Endothelial cell (in vitro differentiated cells): Measurements from ENCODE around the gene NOC4L. TPM values are rescaled to one million over a fixed set of nuclear protein-coding genes. Genes with fewer than 3 reads are reported as not detected.

ENCODE experiments used
- DNase-seq: peaks from one replicate; pipeline ENCODE4 v3.0.0; 2021; ENCODE audit warnings: low spot score
- H3K27ac Mint-ChIP-seq: one replicate; pipeline ENCODE4 v1.8.0; 2021; ENCODE audit warnings: mixed read lengths, inconsistent platforms; ENCODE audit not compliant: unreplicated experiment
- H3K27me3 Mint-ChIP-seq: one replicate; pipeline ENCODE4 v1.8.0; 2021; ENCODE audit warnings: mild to moderate bottlenecking, moderate library complexity, mixed read lengths, inconsistent platforms; ENCODE audit not compliant: unreplicated experiment
- H3K36me3 Mint-ChIP-seq: one replicate; pipeline ENCODE4 v1.8.0; 2021; ENCODE audit warnings: mild to moderate bottlenecking, low read depth, mixed read lengths, inconsistent platforms; ENCODE audit not compliant: unreplicated experiment
- H3K4me1 Mint-ChIP-seq: one replicate; pipeline ENCODE4 v1.8.0; 2021; ENCODE audit warnings: mild to moderate bottlenecking, mixed read lengths, inconsistent platforms; ENCODE audit not compliant: unreplicated experiment
- H3K4me3 Mint-ChIP-seq: one replicate; pipeline ENCODE4 v1.8.0; 2021; ENCODE audit warnings: mild to moderate bottlenecking, mixed read lengths, inconsistent platforms; ENCODE audit not compliant: unreplicated experiment
- H3K9me3 Mint-ChIP-seq: one replicate; pipeline ENCODE4 v1.8.0; 2021; ENCODE audit warnings: mixed read lengths, inconsistent platforms; ENCODE audit not compliant: unreplicated experiment
- CTCF ChIP-seq: fragments of 200-600 bp; sonication (generic); IDR thresholded peaks from one replicate; pipeline ENCODE4 v1.5.0; 2021; ENCODE audit warnings: antibody characterized with exemption; ENCODE audit not compliant: unreplicated experiment
- total RNA-seq: library from RNA; stranded (reverse); fragmentation: NEBNext Ultra II Directional; extraction: Animal tissue kit (Norgen Biotek cat#: 25700); gene quantifications from one replicate; pipeline ENCODE4 v1.2.1, GENCODE V29; 2021; ENCODE audit not compliant: unreplicated experiment

Gene NOC4L
- total RNA-seq, 1 donor from 2014 or later = 18.2 TPM

GRCh38 chr12:132173135-132174014, 29.1 kb downstream of the NOC4L start:
- no peak overlapping the region for H3K4me3 Mint-ChIP-seq
- peaks cover 17% of the 10 kb centered on the region for H3K27me3 Mint-ChIP-seq
- DNase-seq = no peak
- no peaks in the 10 kb centered on the region for H3K9me3 Mint-ChIP-seq
- H3K27ac Mint-ChIP-seq = no peak overlapping the region
- H3K4me1 Mint-ChIP-seq = peaks cover under 1% of the 10 kb centered on the region
- TF ChIP-seq CTCF = no peak
- no peaks in the 10 kb centered on the region for H3K36me3 Mint-ChIP-seq

DNA sequence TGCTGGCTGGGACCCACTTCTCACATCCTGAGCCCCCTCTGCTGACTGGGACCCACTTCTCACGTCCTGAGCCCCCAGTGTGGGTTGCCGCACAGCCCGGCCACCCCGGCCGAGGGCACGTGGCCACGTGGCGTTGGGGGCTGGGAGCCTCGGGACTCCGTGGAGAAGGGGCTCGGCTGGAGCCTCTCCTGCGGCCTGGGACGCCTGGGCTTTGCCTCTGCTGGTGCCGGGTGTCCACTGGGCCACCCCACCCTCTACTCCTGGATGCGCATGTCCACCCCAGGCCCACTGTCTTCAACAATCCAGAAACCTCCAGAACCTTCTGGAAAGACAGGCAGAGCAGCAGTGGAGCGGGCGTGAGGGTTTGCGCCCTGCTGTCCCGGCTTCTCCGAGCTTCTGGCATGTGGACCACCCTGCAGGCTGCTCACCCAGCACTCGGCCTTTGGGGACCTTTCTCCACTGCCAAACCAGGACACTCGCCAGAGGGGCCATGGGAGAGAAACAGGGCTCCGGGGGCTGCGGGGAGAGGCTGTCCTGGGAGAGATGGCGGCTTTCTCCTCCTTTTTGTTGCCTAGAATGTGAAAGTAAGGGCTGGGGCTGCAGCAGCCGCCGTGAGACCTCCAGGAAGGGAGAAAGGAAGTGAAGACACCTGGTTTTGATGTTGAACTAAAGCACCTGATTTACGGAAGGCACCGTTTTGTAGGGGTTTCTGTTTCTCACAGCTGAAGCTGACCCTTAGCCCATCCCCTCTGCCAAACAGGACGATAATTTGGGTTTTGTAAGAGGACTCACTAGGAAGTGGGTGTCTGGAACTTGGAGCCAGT, 30.0 kb downstream of the NOC4L start:
- DNase-seq = no peak
- Mint-ChIP-seq H3K4me1 (peaks cover 4% of the 10 kb centered on the region), H3K27ac (no peak overlapping the region), H3K9me3 (no peaks in the 10 kb centered on the region), H3K4me3 (no peak overlapping the region), H3K27me3 (peaks cover 17% of the 10 kb centered on the region), H3K36me3 (no peaks in the 10 kb centered on the region)
- TF ChIP-seq CTCF = no peak

- no peak for TF ChIP-seq CTCF
- no peak for DNase-seq
- H3K36me3 Mint-ChIP-seq = no peaks in the 10 kb centered on the region
- H3K27me3 Mint-ChIP-seq = peaks cover 15% of the 10 kb centered on the region
- no peak overlapping the region for H3K27ac Mint-ChIP-seq
- no peaks in the 10 kb centered on the region for H3K9me3 Mint-ChIP-seq
- no peak overlapping the region for H3K4me3 Mint-ChIP-seq
- peaks cover 4% of the 10 kb centered on the region for H3K4me1 Mint-ChIP-seq
Measured at GRCh38 chr12:132174839-132175490, 30.7 kb downstream of the NOC4L start.

DNA sequence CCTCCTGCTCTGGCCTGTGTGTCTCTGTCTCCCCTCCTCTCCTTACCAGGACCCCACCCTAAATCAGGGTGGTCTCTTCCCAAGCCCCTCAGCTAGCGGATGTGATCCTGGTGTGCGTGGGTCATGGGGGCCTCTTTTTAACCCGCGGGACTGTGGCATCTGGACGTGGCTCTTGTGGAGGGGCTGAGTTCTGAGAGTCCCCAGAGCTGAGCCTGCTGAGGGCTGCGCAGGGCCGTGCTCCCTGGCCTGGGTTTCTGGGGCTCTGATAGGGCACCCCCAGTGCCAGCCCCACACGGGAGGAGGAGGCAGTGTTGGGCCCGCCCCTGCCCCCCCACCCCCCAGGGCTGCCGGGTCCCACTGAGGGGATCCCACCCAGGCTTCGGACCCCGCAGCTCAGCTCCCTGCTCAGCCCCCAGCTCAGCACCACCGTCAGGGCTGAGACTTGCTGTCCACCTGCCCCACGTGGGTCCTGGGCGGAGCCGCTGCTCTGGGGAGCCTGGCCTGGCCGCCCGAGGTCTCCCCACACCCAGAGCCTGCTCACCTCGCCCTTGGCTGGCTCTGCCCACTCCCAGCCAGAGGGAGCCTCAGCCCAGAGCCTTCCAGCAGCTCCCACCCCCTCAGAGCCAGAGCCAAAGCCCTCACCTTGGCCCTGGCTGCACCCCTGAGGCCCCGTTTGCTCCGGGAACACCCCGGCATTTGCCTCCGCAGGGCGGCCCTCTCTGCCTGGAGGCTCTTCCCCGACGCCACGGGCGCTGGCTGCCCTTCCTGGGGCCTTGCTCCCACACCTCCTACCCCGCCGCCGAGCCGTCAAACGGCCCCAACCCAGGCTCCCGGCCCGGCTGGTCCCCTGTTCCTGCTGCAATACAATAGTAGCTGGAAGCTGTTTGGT, 31.5 kb downstream of the NOC4L start:
- H3K36me3 Mint-ChIP-seq = no peaks in the 10 kb centered on the region
- H3K27me3 Mint-ChIP-seq = peaks cover 10% of the 10 kb centered on the region
- H3K4me1 Mint-ChIP-seq = peaks cover 4% of the 10 kb centered on the region
- TF ChIP-seq CTCF = no peak
- H3K27ac Mint-ChIP-seq = no peak overlapping the region
- no peak for DNase-seq
- no peaks in the 10 kb centered on the region for H3K9me3 Mint-ChIP-seq
- no peak overlapping the region for H3K4me3 Mint-ChIP-seq
